DMS79 treated with DMSO at 0.1 percent for 48 hours (cell line): ENCODE measurements around the gene PIK3R6.

Experiments used
- DNase-seq: peaks from one replicate; lab custom pipeline; 2025; lab: John Stamatoyannopoulos, UW

The PIK3R6 gene

DNA sequence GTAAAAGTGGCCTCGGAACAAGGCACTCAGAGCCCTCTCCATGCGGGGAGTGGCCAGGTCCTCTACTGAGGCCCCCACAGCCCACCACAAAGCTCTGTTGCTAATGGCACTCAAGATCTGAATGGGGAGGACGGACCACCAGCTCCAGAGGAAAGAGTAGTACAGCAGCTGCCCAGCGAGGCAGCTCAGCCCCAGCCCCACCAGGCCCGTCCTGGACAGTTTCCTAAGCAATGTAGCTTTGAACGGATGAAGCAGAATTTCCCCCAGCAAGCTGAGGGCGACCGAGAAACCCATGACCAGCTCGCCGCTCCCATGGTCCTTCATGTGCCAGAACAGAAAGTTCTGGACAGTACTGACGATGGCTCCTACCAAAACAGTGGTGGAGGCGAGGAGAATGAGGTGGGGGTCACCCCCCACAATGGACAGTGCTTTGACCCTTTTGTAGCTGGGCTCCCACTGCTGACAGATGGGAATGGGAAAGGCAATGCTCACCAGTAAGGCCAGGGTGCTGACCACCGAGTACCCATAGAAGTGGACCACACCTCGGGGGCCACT is 69.8 kb downstream of the PIK3R6 start:
- no peak for DNase-seq

- DNase-seq, result no peak
Measured at GRCh38 chr17:8794636-8795035, 72.8 kb downstream of the PIK3R6 start.

GRCh38 chr17:8793649-8794048 is 73.8 kb downstream of the PIK3R6 start:
- no peak for DNase-seq

- DNase-seq, result no peak
Measured at GRCh38 chr17:8792646-8793045, 74.8 kb downstream of the PIK3R6 start.

- no peak for DNase-seq
Measured at GRCh38 chr17:8791910-8792270, 75.6 kb downstream of the PIK3R6 start.

GRCh38 chr17:8791248-8791909 is 76.1 kb downstream of the PIK3R6 start:
- DNase-seq, result no peak

DNA sequence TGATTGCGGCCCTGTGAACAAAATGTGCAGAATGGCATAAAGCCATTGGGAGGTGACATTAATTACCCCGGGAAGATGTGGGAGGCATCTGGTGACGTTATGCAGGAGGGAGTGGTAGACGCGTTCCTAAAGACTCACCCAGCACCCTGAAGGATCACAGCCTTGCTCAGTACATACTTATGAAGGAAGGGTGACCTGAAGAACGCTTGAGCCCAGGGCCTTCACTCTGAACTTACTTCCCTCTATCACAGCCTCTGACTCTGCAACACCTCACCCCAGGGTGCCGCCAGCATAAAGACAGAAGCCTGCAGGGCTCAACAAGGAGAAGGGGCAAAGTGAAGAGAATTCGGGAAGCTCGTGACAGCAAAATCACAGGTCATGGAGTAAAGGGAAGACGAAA is 77.7 kb downstream of the PIK3R6 start:
- no peak for DNase-seq

- no peak for DNase-seq
Measured at GRCh38 chr17:8788998-8789397, 78.5 kb downstream of the PIK3R6 start.

GRCh38 chr17:8785547-8786413 is 81.7 kb downstream of the PIK3R6 start:
- DNase-seq, result peak; percentile 2

DNA sequence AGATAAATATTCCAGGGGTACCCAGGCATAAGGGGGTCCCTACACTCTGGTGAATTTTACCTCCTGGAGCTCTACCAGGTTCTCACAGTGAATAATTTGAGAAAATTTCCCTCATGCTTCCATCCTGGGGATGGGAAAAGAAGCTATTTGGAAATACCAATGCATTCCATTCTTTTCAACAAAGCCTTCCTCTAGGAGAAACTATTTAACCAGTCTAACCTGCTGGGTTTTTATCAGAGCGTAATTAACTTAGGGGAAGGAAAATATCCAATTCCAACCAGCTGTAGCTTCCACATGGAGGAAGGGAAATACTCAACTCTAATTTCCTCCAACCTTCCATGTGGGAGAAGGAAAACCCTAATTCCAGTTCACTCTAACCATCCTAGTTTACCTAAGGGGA is 85.3 kb downstream of the PIK3R6 start:
- DNase-seq, result no peak

DNA sequence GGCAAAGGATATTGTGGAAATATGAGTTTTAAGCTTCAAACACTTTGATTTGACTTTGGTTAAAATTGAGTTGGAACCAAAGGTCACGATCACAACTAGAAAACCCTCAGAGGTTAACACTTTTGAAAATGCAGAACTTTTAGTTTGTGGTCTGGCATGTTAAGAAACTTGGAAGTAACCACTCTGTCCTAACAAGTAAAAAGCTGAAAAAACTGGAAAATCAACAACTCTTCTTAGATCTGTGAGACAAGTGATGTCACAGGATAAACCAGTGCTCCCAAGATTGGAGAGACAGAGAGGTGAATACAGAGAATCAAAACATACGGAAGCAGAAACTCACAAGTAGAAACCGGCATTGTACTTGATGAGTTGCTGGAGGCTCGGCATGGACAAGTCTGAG is 85.7 kb downstream of the PIK3R6 start:
- no peak for DNase-seq

- DNase-seq, result no peak
Measured at GRCh38 chr17:8776881-8777280, 90.6 kb downstream of the PIK3R6 start.

- DNase-seq, result no peak
Measured at GRCh38 chr17:8776248-8776647, 91.2 kb downstream of the PIK3R6 start.

DNA sequence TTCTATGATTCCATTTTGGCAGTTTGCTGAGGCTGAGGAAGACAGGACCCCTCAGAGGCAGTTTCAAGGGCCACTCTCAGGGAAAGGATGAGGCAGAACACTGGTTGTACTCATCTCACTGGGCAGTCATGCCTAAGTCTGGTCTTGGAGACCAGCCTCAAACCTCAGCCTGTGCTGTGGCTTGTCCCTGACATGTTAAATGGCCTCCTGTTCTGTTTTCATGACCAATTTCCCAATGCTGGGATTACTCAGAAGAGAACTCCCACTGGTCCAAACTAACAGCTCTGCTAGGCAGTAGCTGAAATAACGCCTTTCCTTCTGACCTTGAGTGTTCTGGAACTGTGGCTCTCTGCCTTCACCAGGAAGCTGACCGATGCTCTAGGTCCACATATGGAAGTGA is 100.7 kb downstream of the PIK3R6 start:
- DNase-seq, result no peak

DNA sequence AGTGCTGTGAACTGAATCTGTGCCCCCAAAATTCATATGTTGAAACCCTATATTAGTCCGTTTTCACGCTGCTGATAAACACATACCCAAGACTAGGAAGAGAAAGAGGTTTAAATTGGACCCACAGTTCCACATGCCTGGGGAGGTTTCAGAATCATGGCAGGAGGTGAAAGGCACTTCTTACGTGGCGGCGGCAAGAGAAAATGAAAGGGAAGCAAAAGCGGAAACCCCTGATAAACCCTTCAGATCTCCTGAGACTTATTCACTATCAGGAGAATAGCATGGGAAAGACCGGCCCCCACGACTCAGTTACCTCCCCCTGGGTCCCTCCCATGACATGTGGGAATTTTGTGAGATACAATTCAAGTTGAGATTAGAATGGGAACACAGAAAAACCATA is 105.5 kb downstream of the PIK3R6 start:
- DNase-seq, result no peak

DNA sequence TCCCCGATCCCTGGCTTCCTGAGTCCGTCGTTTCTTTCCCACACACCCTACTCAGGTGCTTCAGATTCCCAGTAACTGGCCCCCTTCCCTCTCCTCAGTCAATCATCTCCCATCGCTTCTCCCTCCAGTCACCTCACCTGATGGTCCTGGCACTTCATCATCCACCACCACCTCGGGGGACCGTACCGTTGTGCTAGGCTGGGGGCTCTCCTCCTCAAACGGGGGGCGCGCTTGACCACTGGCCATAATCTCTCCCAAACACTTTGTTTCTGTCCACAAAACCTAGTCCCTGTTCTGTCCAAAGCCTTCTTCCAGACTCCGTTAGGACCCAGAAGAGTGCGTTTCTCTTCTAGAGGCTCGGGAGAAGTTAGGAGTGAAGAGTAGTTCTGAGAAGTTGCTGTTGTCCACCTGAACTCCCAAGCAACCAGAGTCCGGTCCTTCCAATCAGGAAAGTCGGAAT is 109.3 kb downstream of the PIK3R6 start, which contains the start of gene SPDYE4:
TSS of gene SPDYE4 (minus strand) at position 410 of the 460 bp plus-strand sequence. CDS start at position 246, 164 bp downstream.
- no peak for DNase-seq

DNA sequence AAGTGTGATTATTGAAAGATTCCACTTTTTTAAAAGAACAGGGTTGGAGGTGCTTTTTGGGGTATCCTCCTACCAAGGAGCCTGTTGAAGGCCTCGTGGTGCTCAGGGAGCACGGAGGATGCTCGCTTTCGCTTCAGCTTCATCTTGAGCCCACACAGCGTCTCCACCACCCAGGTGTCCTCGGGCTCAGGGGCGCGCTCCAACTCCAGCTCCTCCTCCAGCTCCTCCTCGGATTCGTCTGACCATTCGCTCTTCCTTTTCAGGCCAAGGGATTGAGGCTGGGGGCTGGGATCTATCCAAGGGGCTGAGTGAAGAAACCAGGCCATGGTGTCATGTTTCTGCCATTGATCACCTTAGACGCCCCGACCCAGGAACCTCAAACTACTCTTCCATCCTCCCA is 110.3 kb downstream of the PIK3R6 start:
- no peak for DNase-seq

GRCh38 chr17:8755590-8756255 is 111.8 kb downstream of the PIK3R6 start:
- no peak for DNase-seq

- DNase-seq, result no peak
Measured at GRCh38 chr17:8754890-8755289, 112.6 kb downstream of the PIK3R6 start.

DNA sequence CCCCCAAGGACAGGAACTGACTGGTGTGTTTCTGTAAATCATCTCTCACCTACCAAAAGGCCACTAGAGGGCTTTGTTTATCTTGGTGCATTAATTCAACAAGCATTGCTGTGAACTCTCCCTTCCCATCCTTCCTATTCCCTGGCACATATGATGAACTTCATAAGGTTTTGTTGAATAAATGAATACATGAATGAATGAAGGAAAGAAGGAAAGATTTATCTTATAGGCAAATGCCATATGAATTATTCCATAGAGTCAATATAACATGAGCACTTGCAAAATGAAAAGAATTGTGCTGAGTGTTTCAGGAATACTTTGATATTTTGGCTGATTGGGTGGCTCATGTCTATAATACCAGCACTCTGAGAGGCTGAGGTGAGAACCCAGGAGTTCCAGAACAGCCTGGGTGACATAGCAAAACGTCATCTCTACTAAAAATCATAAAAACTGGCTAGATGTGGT is 113.5 kb downstream of the PIK3R6 start:
- no peak for DNase-seq

GRCh38 chr17:8753136-8753975 is 114.1 kb downstream of the PIK3R6 start:
- DNase-seq, result no peak
